GM18907 (cell line): ENCODE results near the gene RUNX1.

Experiments
- ATAC-seq: cut with Tn5 transposase; IDR thresholded peaks from one replicate; pipeline ENCODE4 v1.9.1; 2021; ENCODE audit warnings: mild to moderate bottlenecking, moderate library complexity; ENCODE audit not compliant: unreplicated experiment

The RUNX1 gene

DNA sequence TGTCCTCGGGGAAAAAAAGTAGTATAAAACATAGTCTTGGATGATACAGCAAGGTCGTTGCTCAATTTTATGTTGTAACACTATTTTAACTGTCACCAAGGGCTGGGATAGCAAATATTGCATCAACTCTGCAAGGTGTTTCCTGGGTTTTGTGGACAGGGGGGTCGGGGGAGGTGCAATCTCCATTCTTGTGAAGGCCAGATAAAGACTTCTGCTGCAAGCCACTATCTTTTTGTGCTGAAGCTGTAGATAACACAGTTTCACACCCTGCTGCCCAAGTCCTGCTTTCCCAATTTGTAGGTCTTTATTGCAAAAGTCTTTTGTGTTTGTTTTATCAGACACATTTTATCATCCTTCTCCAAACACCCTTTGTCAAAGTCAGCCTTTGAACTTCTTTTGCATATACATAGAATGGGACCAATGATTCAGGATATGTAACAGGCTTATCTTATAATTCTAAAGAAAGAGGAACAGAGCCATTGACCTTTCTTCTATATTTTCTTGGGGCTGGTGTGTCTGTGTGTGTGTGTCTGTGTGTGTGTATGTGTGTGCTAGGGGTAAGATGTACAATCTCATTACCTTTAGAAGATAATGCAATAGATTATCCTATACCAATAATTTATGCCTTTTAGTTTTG is 140.6 kb downstream of the RUNX1 start:
- no peak for ATAC-seq

DNA sequence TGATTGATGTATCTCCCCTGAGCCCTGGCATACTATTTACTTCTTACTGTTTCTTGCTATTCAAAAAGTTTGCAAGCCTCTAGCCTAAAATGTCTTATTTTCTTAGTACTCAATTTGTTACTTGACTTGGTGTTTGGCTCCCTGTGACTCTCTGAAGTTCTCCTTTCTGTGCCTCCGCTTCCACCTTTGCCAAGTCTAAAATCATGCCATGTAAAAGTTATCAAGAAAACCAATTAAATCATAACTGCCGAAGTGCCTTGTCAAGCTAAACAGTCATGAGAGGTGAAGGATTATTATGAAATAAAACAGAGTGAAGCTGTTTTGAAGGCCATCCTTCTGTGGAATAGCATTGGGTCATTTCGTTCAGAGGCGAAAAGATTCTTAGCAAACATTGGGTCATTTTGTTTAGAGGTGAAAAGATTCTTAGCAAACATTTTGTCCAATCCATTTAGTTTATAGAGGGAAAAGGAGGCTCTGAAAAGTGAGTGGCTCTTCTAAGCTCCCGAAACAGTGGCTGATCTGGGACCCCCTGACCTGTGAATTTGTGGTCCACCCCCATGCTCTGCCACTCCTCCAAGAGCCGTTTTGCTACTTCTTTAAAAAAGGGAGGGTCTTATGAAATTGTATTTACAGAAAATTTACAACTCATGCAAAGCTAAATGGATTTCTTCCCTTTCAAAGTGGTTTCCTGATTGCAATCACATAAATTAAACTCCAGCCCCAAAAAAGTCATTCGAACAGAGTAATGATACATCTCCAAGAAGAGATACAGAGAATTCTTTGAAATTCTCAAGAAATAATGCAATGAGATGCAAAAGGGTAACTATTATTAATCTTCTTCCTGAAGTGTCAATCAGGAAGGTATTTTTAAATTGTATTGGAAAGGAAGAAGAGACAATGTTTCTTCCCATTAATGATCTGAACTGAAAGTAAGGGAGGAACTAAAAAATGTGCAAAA is 141.4 kb downstream of the RUNX1 start:
- no peak for ATAC-seq

DNA sequence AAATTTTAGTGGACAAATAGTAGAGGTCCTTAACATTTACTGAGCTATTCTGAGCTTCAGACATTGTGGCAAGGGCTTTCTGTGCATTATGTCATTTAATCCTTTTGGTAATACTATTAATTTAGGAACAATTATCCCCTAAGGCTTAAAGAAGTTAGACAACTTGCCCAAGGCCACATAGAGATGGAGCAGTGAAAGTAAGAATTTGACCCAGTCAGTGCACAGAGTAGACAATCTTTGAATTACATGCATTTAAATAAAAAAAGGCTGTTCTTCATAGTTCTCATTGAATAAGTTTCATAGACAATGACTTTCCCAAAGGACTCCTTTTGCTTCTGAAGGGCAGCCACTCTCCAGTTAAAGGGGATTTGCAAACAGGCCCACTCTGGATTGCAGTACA is 142.7 kb downstream of the RUNX1 start:
- no peak for ATAC-seq

DNA sequence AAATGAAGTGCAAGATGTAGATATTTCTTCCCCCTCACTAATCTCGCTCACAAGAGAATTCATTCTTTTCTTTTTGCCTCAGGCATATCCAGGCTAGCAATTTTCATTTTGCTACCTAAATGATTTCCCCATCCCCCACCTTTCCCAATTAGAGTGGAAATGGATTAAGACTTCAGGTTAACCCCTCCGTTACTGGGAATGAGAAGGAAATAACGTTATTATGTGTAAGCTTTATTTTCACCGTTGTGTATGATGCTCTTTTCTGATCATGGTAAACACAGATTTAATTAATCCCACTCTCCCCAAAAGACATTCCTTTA is 143.9 kb downstream of the RUNX1 start:
- ATAC-seq: no peak

DNA sequence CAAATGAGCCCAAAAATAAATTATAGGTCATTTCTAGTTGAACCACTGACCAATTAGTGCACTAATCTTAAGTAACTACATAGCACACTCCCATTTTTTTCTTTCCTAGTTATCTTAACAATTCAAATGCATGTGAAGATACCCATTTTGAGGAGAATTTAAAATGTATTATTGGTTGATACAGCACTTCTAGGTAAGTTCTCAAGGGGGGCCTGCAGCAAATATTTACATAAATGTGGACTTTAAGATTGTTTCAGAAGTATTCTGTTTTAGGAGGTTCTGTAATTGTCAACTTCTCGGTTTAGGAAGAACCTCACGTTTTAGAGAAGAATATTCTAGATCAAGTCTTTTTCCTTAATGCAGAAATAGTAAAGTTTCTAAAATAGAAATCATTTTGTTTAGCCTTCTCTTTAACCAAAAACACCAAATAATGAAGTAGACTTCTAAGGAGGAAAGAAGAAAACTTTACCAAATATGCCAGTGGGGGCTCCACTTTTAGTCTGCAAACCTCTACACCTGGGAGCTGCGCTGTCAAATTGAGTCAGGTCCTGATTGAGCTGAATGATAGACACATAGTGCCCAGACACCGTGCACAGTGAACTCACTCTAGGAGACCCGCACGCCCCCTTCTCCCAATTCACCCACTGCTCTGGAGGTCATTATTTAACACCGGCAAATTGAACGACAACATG is 144.4 kb downstream of the RUNX1 start:
- no peak for ATAC-seq

DNA sequence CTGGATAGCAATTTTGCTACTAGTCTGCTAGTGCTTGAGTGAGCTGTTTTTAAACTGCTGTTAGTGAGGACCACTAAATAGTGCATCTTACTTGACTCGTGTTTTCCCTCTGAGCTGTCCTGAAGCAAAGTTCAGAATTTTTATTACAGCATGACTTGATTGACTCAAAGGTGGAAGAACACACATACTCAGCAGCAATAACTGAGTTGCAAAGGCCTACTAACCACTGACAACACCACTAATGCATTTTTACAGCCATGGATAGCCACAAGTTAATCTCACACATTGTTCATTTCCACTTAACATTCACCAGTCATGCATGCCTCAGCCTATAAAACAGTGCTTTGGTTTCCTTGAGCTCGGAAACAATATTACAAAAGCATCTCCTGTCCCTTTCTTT is 148.7 kb downstream of the RUNX1 start:
- ATAC-seq: no peak

DNA sequence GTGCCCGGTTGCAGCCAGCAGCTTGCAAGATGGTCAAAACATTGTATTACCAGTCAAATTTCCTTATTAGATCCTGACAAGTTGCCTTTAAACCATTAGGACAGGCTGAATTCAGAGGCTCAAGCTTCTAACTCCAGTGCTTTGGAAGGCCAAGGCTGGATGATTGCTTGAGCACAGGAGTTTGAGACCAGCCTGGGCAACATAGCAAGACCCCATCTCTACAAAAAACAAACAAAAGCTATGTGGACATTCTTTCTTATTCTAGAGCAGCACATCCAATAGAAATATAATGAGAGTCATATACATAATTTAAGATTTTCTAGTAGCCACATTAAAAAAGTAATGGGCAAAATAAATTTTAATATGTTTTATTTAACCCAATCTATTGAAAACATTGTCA is 149.3 kb downstream of the RUNX1 start:
- ATAC-seq: no peak

DNA sequence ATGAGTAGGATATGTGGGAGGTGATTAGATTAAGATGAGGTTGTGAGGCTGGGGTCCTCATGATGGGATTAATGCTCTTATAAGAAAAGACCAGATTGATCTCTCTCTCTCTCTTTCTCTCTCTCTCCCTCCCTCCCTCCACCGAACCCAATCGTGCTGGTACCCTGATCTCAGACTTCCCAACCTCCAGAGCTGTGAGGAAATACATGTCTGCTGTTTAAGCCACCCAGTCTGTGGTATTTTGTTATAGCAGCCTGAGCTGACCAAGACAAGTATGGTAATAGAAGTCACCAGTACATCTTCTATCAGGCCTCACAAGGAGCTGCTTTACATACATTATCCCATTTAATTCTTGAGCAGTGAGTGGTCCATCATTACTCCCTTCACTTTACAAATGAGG is 149.8 kb downstream of the RUNX1 start:
- no peak for ATAC-seq

DNA sequence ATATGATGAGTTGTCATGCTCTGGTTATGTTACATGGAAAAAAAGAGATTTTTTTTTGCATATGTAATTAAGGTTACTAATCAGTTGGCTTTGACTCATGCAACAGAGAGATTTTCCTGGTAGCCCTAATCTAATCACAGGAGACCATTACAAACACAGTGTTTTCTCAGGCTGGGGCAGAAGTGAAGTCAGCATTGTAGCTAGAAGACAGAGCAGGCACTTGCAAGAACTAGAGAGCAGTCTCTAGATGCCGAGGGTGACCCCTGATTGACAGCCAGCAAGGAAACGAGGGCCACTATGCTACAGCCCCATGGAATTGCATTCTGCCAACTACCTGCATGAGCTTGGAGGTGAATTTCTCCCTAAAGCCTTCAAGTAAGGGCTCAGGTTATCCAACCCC is 151.3 kb downstream of the RUNX1 start:
- ATAC-seq: no peak

DNA sequence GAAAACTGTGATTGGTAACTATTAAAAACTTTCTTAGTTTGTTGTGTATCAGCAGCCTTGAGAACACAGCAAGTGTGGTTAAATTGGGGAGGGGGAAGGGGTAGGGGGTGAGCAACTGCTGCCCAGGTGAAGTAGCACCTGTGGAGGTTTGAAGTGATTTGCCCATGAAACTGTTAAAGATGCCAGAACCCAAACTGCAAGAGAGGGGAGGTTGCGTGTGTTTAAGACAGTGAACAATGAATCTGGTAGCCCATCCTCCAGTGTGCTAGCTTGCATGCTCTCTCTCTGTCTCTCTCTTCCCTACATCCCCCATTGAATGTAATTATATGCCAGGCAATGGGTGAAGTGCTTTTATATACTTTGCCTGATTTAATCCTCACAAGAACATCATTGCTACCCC is 154.7 kb downstream of the RUNX1 start:
- ATAC-seq: no peak

DNA sequence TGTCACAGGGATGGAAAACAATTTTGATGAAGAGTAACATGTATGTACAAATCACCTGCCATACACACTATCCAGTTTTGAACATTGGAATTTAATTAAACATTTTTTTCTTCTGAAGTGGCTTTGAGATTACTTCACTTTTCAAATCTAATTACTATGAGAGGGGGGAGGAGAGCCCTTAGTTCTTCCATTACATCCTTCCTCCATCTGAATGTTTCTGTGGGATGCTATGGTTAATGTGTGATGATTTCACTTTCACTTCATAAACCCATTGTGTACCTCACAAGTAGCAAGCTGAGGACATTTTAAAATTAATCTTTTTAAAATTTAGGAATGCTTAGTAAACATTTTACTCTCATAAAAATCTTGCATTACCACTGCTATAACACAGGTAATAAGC is 156.9 kb downstream of the RUNX1 start:
- ATAC-seq: no peak

DNA sequence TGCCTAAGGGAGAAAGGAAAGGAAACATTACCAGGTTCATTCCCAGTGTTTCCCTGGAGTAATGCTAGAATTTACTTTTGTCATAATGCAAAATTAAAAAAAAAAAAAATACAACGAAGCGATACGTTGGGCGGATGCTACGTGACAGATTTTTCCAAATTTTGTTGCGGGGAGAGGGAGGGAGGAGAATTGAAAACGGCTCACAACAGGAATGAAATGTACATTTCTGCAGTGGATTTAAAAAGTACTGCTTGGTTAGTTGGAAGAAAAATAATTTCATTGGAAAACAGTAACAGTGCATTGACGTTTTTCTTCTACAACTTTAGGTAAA is 157.5 kb downstream of the RUNX1 start:
- no peak for ATAC-seq

DNA sequence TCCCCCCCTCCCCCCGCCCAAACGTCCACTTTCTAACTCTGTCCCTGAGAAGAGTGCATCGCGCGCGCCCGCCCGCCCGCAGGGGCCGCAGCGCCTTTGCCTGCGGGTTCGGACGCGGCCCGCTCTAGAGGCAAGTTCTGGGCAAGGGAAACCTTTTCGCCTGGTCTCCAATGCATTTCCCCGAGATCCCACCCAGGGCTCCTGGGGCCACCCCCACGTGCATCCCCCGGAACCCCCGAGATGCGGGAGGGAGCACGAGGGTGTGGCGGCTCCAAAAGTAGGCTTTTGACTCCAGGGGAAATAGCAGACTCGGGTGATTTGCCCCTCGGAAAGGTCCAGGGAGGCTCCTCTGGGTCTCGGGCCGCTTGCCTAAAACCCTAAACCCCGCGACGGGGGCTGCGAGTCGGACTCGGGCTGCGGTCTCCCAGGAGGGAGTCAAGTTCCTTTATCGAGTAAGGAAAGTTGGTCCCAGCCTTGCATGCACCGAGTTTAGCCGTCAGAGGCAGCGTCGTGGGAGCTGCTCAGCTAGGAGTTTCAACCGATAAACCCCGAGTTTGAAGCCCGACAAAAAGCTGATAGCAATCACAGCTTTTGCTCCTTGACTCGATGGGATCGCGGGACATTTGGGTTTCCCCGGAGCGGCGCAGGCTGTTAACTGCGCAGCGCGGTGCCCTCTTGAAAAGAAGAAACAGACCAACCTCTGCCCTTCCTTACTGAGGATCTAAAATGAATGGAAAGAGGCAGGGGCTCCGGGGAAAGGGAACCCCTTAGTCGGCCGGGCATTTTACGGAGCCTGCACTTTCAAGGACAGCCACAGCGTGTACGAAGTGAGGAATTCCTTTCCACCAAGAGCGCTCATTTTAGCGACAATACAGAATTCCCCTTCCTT is 158.1 kb downstream of the RUNX1 start:
- ATAC-seq: no peak

DNA sequence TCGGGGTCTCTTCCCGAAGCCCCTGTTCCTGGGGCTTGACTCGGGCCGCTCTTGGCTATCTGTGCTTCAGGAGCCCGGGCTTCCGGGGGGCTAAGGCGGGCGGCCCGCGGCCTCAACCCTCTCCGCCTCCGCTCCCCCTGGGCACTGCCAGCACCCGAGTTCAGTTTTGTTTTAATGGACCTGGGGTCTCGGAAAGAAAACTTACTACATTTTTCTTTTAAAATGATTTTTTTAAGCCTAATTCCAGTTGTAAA is 158.7 kb downstream of the RUNX1 start:
- ATAC-seq: no peak

DNA sequence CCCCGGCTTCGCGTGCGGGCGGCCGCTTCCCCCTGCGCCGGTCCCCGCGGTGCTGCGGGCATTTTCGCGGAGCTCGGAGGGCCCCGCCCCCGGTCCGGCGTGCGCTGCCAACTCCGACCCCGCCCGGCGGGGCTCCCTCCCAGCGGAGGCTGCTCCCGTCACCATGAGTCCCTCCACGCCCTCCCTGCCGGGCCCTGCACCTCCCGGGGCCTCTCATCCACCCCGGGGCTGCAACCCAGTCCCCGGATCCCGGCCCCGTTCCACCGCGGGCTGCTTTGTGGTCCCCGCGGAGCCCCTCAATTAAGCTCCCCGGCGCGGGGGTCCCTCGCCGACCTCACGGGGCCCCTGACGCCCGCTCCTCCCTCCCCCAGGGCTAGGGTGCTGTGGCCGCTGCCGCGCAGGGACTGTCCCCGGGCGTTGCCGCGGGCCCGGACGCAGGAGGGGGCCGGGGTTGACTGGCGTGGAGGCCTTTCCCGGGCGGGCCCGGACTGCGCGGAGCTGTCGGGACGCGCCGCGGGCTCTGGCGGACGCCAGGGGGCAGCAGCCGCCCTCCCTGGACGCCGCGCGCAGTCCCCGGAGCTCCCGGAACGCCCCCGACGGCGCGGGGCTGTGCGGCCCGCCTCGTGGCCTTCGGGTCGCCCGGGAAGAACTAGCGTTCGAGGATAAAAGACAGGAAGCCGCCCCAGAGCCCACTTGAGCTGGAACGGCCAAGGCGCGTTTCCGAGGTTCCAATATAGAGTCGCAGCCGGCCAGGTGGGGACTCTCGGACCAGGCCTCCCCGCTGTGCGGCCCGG is 159.2 kb downstream of the RUNX1 start:
- ATAC-seq: peak; percentile 45

DNA sequence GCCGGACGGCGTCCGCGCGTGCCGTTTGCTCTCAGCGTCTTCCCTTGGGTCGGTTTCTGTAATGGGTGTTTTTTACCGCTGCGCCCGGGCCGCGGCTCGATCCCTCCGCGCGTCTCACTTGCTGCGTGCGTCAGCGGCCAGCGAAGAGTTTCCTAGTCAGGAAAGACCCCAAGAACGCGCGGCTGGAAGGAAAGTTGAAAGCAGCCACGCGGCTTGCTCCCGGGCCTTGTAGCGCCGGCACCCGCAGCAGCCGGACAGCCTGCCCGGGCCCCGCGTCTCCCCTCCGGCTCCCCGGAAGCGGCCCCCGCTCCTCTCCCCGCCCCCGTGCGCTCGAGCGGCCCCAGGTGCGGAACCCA is 159.8 kb downstream of the RUNX1 start:
- ATAC-seq: peak; percentile 21

DNA sequence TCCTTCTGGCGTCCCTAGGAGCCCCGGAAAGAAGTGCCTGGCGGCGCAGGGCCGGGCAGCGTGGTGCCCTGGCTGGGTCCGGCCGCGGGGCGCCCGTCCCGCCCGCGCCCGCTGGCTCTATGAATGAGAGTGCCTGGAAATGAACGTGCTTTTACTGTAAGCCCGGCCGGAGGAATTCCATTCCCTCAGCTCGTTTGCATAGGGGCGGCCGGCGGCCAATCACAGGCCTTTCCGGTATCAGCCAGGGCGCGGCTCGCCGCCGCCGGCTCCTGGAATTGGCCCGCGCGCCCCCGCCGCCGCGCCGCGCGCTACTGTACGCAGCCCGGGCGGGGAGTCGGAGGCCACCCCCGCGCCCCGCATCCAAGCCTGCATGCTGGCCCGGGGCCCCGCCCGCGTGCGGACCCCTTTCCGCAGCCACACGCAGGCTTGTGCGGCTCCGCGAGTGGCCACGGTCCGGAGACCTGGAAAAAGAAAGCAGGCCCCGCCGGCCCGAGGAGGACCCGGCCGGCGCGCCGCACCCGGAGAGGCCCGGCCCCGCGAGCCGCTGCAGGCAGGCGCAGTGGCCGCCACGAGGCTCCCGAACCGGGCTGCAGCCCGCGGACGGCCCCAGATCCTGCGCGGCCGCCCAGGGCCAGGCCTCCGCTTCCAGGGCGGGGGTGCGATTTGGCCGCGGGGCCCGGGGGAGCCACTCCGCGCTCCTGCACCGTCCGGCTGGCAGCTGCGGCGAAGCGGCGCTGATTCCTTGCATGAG is 160.4 kb downstream of the RUNX1 start:
- ATAC-seq: peak; percentile 62

DNA sequence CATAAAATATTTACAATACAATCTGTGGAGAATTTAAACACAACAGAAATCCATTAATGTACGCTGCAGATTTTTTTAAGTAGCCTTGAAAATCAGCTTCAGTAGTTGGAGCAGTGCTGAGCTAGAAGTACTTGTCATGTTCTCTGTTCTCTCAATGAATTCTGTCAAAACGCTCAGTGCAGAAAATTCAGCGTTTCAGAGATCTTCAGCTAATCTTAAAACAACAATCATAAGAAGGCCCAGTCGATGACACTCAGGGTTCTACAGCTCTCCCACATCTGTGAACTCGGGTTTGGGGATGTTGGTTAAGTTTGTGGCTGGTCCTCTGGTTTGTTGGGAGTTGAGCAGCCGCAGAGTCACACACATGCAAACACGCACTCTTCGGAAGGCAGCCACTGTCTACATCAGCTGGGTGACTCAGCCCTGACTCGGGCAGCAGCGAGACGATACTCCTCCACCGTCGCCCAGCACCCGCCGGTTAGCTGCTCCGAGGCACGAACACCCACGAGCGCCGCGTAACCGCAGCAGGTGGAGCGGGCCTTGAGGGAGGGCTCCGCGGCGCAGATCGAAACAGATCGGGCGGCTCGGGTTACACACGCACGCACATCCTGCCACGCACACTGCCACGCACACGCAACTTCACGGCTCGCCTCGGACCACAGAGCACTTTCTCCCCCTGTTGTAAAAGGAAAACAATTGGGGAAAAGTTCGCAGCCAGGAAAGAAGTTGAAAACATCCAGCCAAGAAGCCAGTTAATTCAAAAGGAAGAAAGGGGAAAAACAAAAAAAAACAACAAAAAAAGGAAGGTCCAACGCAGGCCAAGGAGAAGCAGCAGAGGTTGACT is 161.2 kb downstream of the RUNX1 start:
- ATAC-seq: peak; percentile 43

DNA sequence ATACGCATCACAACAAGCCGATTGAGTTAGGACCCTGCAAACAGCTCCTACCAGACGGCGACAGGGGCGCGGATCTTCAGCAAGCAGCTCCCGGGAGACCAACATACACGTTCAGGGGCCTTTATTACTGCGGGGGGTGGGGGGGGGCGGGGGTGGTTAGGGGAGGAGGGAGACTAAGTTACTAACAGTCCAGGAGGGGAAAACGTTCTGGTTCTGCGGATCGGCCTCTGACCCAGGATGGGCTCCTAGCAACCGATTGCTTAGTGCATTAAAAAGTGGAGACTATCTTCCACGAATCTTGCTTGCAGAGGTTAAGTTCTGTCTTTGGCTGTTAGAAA is 162.0 kb downstream of the RUNX1 start:
- ATAC-seq: no peak
